Astrocyte of the spinal cord (primary cell): Measurements from ENCODE around the gene RPTOR.
"Not testable (repeated sequence)": the region's sequence is repeated elsewhere in the genome, so short reads cannot be mapped to it uniquely, and the experiment has no call there.

Source experiments
- DNase-seq: peaks from one replicate; pipeline ENCODE4 v3.0.0; 2011; ENCODE audit warnings: low read depth, low spot score
- H3K4me3 ChIP-seq: 2 replicates; pipeline ENCODE4 v1.5.1; 2011; ENCODE audit warnings: low read depth, mild to moderate bottlenecking, low read length, moderate library complexity
- in situ Hi-C: cut with HindIII; loops from 2 replicates; pipeline ENCODE4 v1.10.0; 2017; ENCODE audit warnings: low sequenced_read_pairs
- TF ChIP-seq, protein P1 (sequence below): IDR thresholded peaks from 2 replicates; pipeline ENCODE4 v1.5.1; 2012; ENCODE audit warnings: low read depth, mild to moderate bottlenecking, low read length, inconsistent platforms

RPTOR gene

DNA sequence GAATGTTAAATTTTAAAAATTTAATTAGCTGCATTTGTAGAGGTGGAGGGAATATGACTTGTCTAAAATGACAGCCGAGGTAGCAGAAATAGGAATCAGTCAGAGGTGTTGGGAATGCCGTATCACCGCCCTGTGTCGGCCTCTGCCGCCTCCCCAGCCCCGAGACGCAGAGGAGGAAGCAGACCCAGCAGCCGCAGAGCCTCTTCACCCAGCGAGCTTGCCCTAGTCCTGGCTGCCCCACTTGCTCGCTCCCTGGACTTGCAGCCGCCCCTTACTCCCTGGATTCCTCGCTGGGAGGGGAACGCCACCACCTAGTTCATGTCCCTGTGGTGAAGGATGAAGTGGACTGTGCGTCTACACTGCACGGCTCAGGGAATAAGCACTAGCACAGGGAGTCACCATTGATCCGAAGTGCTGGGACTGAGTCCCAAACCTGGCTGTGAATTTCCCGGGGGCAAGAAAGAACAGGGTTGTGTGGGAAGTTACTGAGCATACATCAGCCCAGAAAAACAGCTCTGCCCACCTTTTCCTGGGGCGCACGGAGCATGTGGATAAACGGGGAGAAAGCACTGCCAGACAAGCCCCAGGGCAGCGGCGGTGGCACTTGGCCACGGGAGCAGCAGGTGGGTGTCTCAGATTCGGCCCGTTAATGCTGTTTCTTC lies 76.8 kb downstream of the RPTOR start:
- TF ChIP-seq, protein P1, sequence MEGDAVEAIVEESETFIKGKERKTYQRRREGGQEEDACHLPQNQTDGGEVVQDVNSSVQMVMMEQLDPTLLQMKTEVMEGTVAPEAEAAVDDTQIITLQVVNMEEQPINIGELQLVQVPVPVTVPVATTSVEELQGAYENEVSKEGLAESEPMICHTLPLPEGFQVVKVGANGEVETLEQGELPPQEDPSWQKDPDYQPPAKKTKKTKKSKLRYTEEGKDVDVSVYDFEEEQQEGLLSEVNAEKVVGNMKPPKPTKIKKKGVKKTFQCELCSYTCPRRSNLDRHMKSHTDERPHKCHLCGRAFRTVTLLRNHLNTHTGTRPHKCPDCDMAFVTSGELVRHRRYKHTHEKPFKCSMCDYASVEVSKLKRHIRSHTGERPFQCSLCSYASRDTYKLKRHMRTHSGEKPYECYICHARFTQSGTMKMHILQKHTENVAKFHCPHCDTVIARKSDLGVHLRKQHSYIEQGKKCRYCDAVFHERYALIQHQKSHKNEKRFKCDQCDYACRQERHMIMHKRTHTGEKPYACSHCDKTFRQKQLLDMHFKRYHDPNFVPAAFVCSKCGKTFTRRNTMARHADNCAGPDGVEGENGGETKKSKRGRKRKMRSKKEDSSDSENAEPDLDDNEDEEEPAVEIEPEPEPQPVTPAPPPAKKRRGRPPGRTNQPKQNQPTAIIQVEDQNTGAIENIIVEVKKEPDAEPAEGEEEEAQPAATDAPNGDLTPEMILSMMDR = no peak
- in situ Hi-C loops = no loop called here
- H3K4me3 ChIP-seq = no peak overlapping the region

DNA sequence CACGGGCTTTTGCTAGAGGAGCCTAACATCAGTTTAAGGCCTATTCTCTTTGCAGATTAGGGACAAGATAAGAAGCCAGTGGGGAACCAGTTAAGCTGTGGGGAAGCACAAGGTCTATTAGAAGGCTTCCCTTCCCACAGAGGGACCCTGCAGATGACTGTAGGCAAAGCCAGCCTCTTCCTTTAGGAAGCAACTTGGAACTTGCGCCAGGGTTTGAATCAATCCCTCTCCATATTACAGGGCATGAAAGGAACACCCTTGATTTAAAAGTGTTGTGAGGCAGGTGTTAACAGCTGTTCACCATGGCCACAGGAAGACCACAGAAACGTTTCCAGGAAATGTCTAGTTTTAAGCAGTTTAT lies 77.3 kb downstream of the RPTOR start:
- TF ChIP-seq, protein P1 = no peak
- no peak overlapping the region for H3K4me3 ChIP-seq
- in situ Hi-C loops = no loop called here
- DNase-seq = no peak

More for the DNA sequence above, 76.8 kb downstream of the RPTOR start:
- no peak for DNase-seq

GRCh38 chr17:80624864-80625263 lies 80.2 kb downstream of the RPTOR start:
- TF ChIP-seq, protein P1 = no peak
- no peak overlapping the region for H3K4me3 ChIP-seq
- DNase-seq = no peak
- in situ Hi-C loops = no loop called here

- H3K4me3 ChIP-seq = no peak overlapping the region
These were observed 81.0 kb downstream of the RPTOR start for GRCh38 chr17:80625627-80626026.

DNA sequence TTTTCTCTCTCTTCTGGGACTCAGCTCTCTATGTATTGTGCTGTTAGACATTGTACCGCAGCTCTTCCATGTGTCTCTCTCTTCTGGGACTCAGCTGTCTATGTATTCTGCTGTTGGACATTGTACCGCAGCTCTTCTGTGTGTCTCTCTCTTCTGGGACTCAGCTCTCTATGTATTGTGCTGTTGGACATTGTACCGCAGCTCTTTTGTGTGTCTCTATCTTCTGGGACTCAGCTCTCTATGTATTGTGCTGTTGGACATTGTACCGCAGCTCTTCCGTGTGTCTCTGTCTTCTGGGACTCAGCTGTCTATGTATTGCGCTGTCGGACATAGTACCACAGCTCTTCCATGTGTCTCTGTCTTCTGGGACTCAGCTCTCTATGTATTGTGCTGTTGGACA lies 84.2 kb downstream of the RPTOR start:
- DNase-seq, H3K4me3 ChIP-seq, in situ Hi-C loops: not testable (repeated sequence)

More at GRCh38 chr17:80625627-80626026, 81.0 kb downstream of the RPTOR start:
- TF ChIP-seq, protein P1 = no peak
- DNase-seq = no peak
- in situ Hi-C loops = no loop called here

- in situ Hi-C loops = no loop called here
These were observed 84.8 kb downstream of the RPTOR start for GRCh38 chr17:80629298-80630028.

More at GRCh38 chr17:80629298-80630028, 84.8 kb downstream of the RPTOR start:
- no peak overlapping the region for H3K4me3 ChIP-seq
- no peak for DNase-seq
- TF ChIP-seq, protein P1 = no peak
